Esophagus muscularis mucosa (tissue), 4 donors: ENCODE measurements around the gene ZC2HC1C. TPM values are rescaled to one million over a fixed set of nuclear protein-coding genes. Genes with fewer than 3 reads are reported as not detected.
A peak's percentile ranks its signal among the peaks of the same experiment; 100 is the strongest.

Experiments used
- DNase-seq: peaks from one replicate; pipeline ENCODE4 v3.0.0-alpha.2; 2017; ENCODE audit errors: extremely low spot score
- H3K27ac ChIP-seq, 4 donors: fragments of 200-600 bp; sonication (generic); replicated peaks in 1 of 4; 1 replicate in 3 of 4; 2 replicates in 1 of 4; pipeline ENCODE4 v1.5.1; 2016 to 2019; ENCODE audit warnings: mild to moderate bottlenecking in 1 of 4
- H3K27me3 ChIP-seq, 4 donors: fragments of 200-600 bp; sonication (generic); one replicate each; pipeline versions ENCODE4 v1.5.1 to v1.6.0; 2016 to 2019
- H3K36me3 ChIP-seq, 4 donors: fragments of 200-600 bp; sonication (generic); one replicate each; pipeline ENCODE4 v1.5.1; 2016 to 2019
- H3K4me1 ChIP-seq, 4 donors: fragments of 200-600 bp; sonication (generic); one replicate each; pipeline ENCODE4 v1.5.1; 2016 to 2019
- H3K4me3 ChIP-seq, 4 donors: fragments of 200-600 bp; sonication (generic); 1 replicate in 2 of 4; 2 replicates in 2 of 4; pipeline ENCODE4 v1.5.1; 2016 to 2019; ENCODE audit warnings: mild to moderate bottlenecking in 4 of 4, moderate library complexity in 1 of 4
- H3K9me3 ChIP-seq, 4 donors: fragments of 200-600 bp; sonication (generic); 1 replicate in 3 of 4; 2 replicates in 1 of 4; pipeline ENCODE4 v1.5.1; 2016 to 2019
- EP300 ChIP-seq: sonication (generic); formaldehyde crosslinking; IDR thresholded peaks from one replicate; pipeline ENCODE4 v1.6.1; 2017; ENCODE audit warnings: antibody characterized with exemption
- POLR2A ChIP-seq: fragments of 450-650 bp; IDR thresholded peaks from one replicate; pipeline ENCODE4 v1.6.1; 2017; ENCODE audit warnings: antibody characterized with exemption, moderate library complexity, mild to moderate bottlenecking, low read depth
- POLR2AphosphoS5 ChIP-seq, 2 donors: sonication (generic); formaldehyde crosslinking; IDR thresholded peaks; one replicate each; pipeline ENCODE4 v1.6.1; 2017; ENCODE audit warnings: antibody characterized with exemption in 2 of 2
- WGBS: methylation state at CpG from one replicate; pipeline ENCODE4 v1.1.5; 2018; 5-methylcytosine and 5-hydroxymethylcytosine counted together
- intact Hi-C: fragments of 100-400 bp; cut with DNase I; formaldehyde crosslinking; loops from one replicate; pipeline ENCODE4 v1.15.1; 2023
- total RNA-seq, 4 donors: library from RNA; depleted of rRNA; stranded (reverse); fragments of >200 nt; gene quantifications; one replicate each; pipeline versions ENCODE4 v1.1.0 to v1.2.1, GENCODE V29; 2016
- TF ChIP-seq, protein P1 (sequence below), 3 experiments: fragments of 200-600 bp in 2 of 3; fragments of 450-650 bp in 1 of 3; sonication (generic) in 2 of 3; IDR thresholded peaks; one replicate each; pipeline ENCODE4 v1.5.1; 2017 to 2019; ENCODE audit warnings: antibody characterized with exemption in 3 of 3, mild to moderate bottlenecking in 2 of 3, moderate library complexity in 1 of 3

ZC2HC1C gene
- total RNA-seq, 4 donors from 2014 or later = 4.3 to 7.1 (median 5.9) TPM

DNA sequence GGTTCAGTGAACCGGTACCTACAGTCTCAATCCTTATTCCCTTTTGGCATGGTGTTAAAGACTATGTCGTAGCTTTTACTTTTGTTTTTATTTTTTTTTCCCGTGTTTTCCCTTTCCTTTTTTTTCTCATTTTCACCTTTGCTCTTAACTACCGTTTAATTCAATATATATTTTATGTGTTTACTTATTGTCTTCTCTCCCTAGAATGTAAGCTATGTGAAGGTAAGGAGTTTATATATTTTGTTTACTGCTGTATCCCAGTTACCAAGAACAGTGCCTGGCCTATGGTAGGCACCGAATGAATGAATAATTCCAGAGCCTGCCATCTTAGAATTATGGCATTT, 17.9 kb upstream of the ZC2HC1C start:
- WGBS = 24% methylated on average over 5 of the region's 5 CpGs
- no peak for DNase-seq
- Histone ChIP-seq H3K4me3 (peak overlapping the region; percentile 65 to 73 (median 68)), H3K27ac (peak overlapping the region; percentile 88 to 93 (median 91)), H3K4me1 (peaks cover 23 to 51% (median 39%) of the 10 kb centered on the region in 4 donors), H3K9me3 (no peaks in the 10 kb centered on the region), H3K27me3 (no peaks in the 10 kb centered on the region), H3K36me3 (no peaks in the 10 kb centered on the region)
- intact Hi-C loops = no loop called here
- TF ChIP-seq POLR2AphosphoS5 (IDR thresholded peaks at IDR 0.05) (no peak), EP300 (no peak), POLR2A (no peak)
- TF ChIP-seq, protein P1, sequence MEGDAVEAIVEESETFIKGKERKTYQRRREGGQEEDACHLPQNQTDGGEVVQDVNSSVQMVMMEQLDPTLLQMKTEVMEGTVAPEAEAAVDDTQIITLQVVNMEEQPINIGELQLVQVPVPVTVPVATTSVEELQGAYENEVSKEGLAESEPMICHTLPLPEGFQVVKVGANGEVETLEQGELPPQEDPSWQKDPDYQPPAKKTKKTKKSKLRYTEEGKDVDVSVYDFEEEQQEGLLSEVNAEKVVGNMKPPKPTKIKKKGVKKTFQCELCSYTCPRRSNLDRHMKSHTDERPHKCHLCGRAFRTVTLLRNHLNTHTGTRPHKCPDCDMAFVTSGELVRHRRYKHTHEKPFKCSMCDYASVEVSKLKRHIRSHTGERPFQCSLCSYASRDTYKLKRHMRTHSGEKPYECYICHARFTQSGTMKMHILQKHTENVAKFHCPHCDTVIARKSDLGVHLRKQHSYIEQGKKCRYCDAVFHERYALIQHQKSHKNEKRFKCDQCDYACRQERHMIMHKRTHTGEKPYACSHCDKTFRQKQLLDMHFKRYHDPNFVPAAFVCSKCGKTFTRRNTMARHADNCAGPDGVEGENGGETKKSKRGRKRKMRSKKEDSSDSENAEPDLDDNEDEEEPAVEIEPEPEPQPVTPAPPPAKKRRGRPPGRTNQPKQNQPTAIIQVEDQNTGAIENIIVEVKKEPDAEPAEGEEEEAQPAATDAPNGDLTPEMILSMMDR (IDR thresholded peaks at IDR 0.05) = no peak

DNA sequence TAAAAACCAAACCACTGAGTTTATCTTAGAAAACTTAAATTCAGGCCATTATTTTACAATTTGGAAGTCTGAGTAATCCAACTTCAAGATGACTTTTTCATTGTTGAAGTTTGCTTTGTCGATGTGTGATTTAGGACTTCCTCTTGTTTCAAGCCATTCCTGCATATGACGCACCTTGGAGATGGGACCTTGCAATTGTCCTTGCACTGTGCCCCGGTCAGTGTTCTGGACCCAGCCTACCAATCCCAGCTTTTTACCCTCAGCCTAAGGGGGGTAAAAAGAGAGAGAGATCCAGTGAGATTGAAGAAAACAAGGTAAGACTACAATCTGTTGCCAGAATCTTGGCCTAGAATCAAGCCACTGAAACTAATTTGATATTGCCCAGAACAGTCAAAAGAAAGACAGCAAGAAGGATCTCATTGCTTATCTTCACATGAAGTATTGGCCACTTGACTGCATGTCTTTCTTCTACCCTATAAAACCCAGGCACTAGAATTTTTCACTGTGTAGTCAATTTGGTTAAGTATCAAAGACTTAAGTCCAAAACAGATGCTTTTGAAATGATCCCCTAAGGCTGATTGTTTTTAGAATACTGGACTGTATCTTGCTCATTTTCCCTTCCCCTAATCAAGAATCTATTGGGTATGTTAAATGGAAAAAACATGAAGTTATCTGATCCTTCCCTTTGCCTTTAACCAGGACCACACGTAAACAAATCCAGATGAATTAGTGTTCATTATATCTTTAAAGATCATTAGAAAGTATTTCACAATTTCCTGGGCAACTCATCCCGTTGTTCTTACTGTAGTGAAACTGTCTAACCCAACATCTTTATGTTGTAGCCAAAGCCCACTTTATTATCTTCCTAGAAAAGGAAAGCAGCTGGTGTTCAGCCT, 15.8 kb upstream of the ZC2HC1C start:
- intact Hi-C loops = no loop called here
- Histone ChIP-seq H3K27ac (no peak overlapping the region), H3K36me3 (no peaks in the 10 kb centered on the region), H3K27me3 (no peaks in the 10 kb centered on the region), H3K4me1 (peaks cover 18 to 31% (median 28%) of the 10 kb centered on the region in 4 donors), H3K9me3 (no peaks in the 10 kb centered on the region), H3K4me3 (no peak overlapping the region)
- DNase-seq = no peak
- TF ChIP-seq POLR2A (no peak), EP300 (no peak), POLR2AphosphoS5 (IDR thresholded peaks at IDR 0.05) (no peak)
- TF ChIP-seq, protein P1 (IDR thresholded peaks at IDR 0.05) = no peak
- 58% methylated on average over 5 of the region's 5 CpGs for WGBS

DNA sequence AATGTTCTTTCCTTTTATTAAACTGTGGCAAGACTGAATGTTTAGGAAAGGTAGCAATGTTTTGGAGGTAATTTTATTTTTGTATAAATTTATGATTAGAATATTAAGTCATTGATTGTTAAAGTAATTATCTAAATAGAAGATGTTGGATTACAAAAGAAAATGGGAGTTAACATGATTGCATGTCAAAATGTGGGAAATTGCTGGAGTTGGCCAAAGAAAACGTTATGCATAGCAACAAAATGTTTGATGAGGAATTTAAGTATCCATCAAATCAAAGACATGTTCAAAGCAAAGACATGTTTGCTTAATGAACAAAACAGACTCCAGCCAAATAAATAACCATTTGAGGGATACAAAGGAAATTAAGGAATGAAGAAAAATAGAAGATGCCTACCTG, 15.0 kb upstream of the ZC2HC1C start:
- DNase-seq = no peak
- Histone ChIP-seq H3K27me3 (no peaks in the 10 kb centered on the region), H3K4me3 (no peak overlapping the region), H3K4me1 (peaks cover 10 to 23% (median 20%) of the 10 kb centered on the region in 4 donors), H3K9me3 (no peaks in the 10 kb centered on the region), H3K36me3 (no peaks in the 10 kb centered on the region), H3K27ac (no peak overlapping the region)
- no peak for TF ChIP-seq POLR2AphosphoS5 (IDR thresholded peaks at IDR 0.05)
- TF ChIP-seq, protein P1 (IDR thresholded peaks at IDR 0.05) = no peak
- 58% methylated on average over 1 of the region's 1 CpG for WGBS
- intact Hi-C loops = no loop called here

DNA sequence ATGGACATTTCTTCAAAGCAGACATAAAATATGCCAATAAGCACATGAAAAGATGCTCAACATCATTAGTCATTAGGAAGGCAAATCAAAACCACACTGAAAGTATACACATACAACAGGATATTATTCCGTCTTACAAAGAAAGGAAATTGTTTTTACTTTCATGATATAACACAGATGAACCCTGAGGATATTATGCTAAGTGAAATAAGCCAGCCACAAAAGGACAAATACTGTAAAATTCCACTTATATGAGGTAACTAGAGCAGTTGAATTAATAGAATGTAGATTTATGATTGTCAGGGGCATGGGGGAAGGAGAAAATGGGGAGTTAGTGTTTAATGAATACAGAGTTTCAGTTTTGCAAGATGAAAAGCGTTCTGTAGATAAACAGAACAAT, 9.8 kb upstream of the ZC2HC1C start:
- Histone ChIP-seq H3K4me1 (peaks cover 10 to 20% (median 16%) of the 10 kb centered on the region in 4 donors), H3K4me3 (no peak overlapping the region), H3K36me3 (no peaks in the 10 kb centered on the region), H3K9me3 (no peaks in the 10 kb centered on the region), H3K27me3 (no peaks in the 10 kb centered on the region), H3K27ac (no peak overlapping the region)
- TF ChIP-seq, protein P1 (IDR thresholded peaks at IDR 0.05) = no peak
- TF ChIP-seq EP300 = no peak
- no peak for TF ChIP-seq POLR2A
- TF ChIP-seq POLR2AphosphoS5 (IDR thresholded peaks at IDR 0.05) = no peak
- no peak for DNase-seq
- WGBS = 74% methylated on average over 2 of the region's 2 CpGs
- intact Hi-C loops = no loop called here

DNA sequence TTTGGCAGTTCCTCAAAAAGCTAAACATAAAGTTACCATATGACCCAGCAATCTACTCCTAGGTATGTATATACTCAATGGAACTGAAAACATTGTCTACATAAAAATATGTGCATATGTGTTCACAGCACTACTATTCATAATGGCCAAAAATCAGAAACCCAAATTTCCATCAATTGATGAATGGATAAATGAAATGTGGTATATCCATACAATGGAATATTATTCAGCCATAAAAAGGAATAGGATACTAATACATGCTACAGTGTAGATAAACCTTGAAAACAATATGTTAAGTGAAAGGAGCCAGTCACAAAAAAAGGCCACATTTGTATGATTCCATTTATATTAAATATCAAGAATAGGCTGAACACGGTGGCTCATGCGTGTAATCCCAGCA, 9.0 kb upstream of the ZC2HC1C start:
- no peak for DNase-seq
- no peak overlapping the region for H3K27ac ChIP-seq
- H3K4me1 ChIP-seq = peaks cover 10 to 21% (median 16%) of the 10 kb centered on the region in 4 donors
- H3K36me3 ChIP-seq = no peaks in the 10 kb centered on the region
- TF ChIP-seq POLR2AphosphoS5 (IDR thresholded peaks at IDR 0.05) (no peak), POLR2A (no peak)
- TF ChIP-seq, protein P1 (IDR thresholded peaks at IDR 0.05) = no peak
- no peaks in the 10 kb centered on the region for H3K27me3 ChIP-seq
- no peak overlapping the region for H3K4me3 ChIP-seq
- intact Hi-C loops = no loop called here
- 50% methylated on average over 2 of the region's 2 CpGs for WGBS
- no peaks in the 10 kb centered on the region for H3K9me3 ChIP-seq
